Neural cell (in vitro differentiated cells): Measurements from ENCODE around the gene SLC16A10. TPM values are rescaled to one million over a fixed set of nuclear protein-coding genes. Genes with fewer than 3 reads are reported as not detected.

Source experiments
- polyA plus RNA-seq: library from polyadenylated mRNA; depleted of rRNA; stranded (reverse); fragments of >200 nt; gene quantifications from 2 replicates; pipeline ENCODE4 v1.2.3, GENCODE V29; 2014
- small RNA-seq, 3 experiments: library from RNA; depleted of rRNA; stranded (forward); fragments of <200 nt; gene quantifications; one replicate each; pipeline ENCODE3, GENCODE V24; 2012

The SLC16A10 gene
- polyA plus RNA-seq, 1 donor from 2014 or later: 1.5 TPM

Small RNA genes within 50 kb of the gene (small RNA-seq; reads per million reads assigned to genes)
- 0 reads per million in 3 experiments for gene RNU6-960P

Other genes starting within 250 kb of the SLC16A10 start
- gene AMD1, start 212.7 kb upstream of the SLC16A10 start, polyA plus RNA-seq: 77.6 and 86.5 TPM in 2 replicates
- 77.8 and 96.2 TPM in 2 replicates for gene GTF3C6, start 128.8 kb upstream of the SLC16A10 start, polyA plus RNA-seq
- gene RPF2, start 105.5 kb upstream of the SLC16A10 start, polyA plus RNA-seq: 16.1 TPM in 2 replicates